Neuronal stem cell (in vitro differentiated cells): Measurements from ENCODE around the gene GJB6.

Experiments
- DNase-seq: peaks from one replicate; pipeline ENCODE4 v3.0.0-alpha.2; 2013; ENCODE audit warnings: low spot score
- H2AFZ ChIP-seq: one replicate; pipeline ENCODE4 v1.6.1; 2013; ENCODE audit warnings: mild to moderate bottlenecking, low read length, inconsistent platforms
- H2AK5ac ChIP-seq: 2 replicates; pipeline ENCODE4 v1.6.1; 2013; ENCODE audit warnings: low read depth, mild to moderate bottlenecking, inconsistent platforms, low read length, moderate library complexity, mixed read lengths
- H2BK120ac ChIP-seq: 2 replicates; pipeline ENCODE4 v1.6.1; 2013; ENCODE audit warnings: low read depth, mild to moderate bottlenecking, inconsistent platforms, low read length, moderate library complexity, mixed read lengths
- H2BK12ac ChIP-seq: one replicate; pipeline ENCODE4 v1.6.1; 2013; ENCODE audit warnings: low read length, inconsistent platforms
- H2BK15ac ChIP-seq: 2 replicates; pipeline ENCODE4 v1.6.1; 2013; ENCODE audit warnings: mild to moderate bottlenecking, low read length, inconsistent platforms, mixed read lengths
- H2BK5ac ChIP-seq: one replicate; pipeline ENCODE4 v1.6.1; 2013; ENCODE audit warnings: inconsistent platforms, mild to moderate bottlenecking, low read length, moderate library complexity
- H3K14ac ChIP-seq: one replicate; pipeline ENCODE4 v1.6.1; 2013; ENCODE audit warnings: low read length, inconsistent platforms
- H3K18ac ChIP-seq: 2 replicates; pipeline ENCODE4 v1.6.1; 2013; ENCODE audit warnings: low read length, inconsistent platforms
- H3K23ac ChIP-seq: 2 replicates; pipeline ENCODE4 v1.6.1; 2013; ENCODE audit warnings: low read depth, mild to moderate bottlenecking, mixed read lengths, low read length, inconsistent platforms; ENCODE audit not compliant: poor library complexity
- H3K27ac ChIP-seq: replicated peaks from 3 replicates; pipeline ENCODE4 v1.5.1; 2013; ENCODE audit warnings: low read length, inconsistent platforms
- H3K27me3 ChIP-seq, 3 experiments: 2 replicates each; pipeline ENCODE4 v1.6.1; 2013; ENCODE audit warnings: low read length in 3 of 3, mild to moderate bottlenecking in 2 of 3, inconsistent platforms in 1 of 3, low read depth in 1 of 3, mixed read lengths in 1 of 3, moderate library complexity in 1 of 3; ENCODE audit not compliant: control insufficient read depth in 3 of 3, insufficient read depth in 3 of 3
- H3K36me3 ChIP-seq, 2 donors: replicated peaks in 1 of 2; 2 replicates each; pipeline ENCODE4 v1.6.1; 2013; ENCODE audit warnings: low read length in 2 of 2; ENCODE audit not compliant: control insufficient read depth in 2 of 2, insufficient read depth in 2 of 2
- H3K4ac ChIP-seq: 2 replicates; pipeline ENCODE4 v1.6.1; 2013; ENCODE audit warnings: inconsistent platforms, mild to moderate bottlenecking, low read length, moderate library complexity
- H3K4me1 ChIP-seq, 2 donors: 1 replicate in 1 of 2; 2 replicates in 1 of 2; pipeline ENCODE4 v1.6.1; 2013; ENCODE audit warnings: low read length in 2 of 2, low read depth in 1 of 2; ENCODE audit not compliant: control insufficient read depth in 2 of 2, insufficient read depth in 1 of 2
- H3K4me2 ChIP-seq: one replicate; pipeline ENCODE4 v1.6.1; 2013; ENCODE audit warnings: mild to moderate bottlenecking, low read length, inconsistent platforms; ENCODE audit not compliant: insufficient read depth, poor library complexity, severe bottlenecking
- H3K4me3 ChIP-seq, 2 donors: 2 replicates each; pipeline ENCODE4 v1.5.1; 2013; ENCODE audit warnings: low read length in 2 of 2, mild to moderate bottlenecking in 2 of 2, inconsistent platforms in 1 of 2, moderate library complexity in 1 of 2
- H3K79me1 ChIP-seq: one replicate; pipeline ENCODE4 v1.6.1; 2013; ENCODE audit warnings: low read depth, mild to moderate bottlenecking, inconsistent platforms, low read length, moderate library complexity
- H3K9ac ChIP-seq: one replicate; pipeline ENCODE4 v1.6.1; 2013; ENCODE audit warnings: mild to moderate bottlenecking, low read depth, low read length, inconsistent platforms; ENCODE audit not compliant: poor library complexity
- H3K9me3 ChIP-seq, 2 donors: replicated peaks in 1 of 2; 2 replicates each; pipeline versions ENCODE3 to v1.6.1; 2013; ENCODE audit warnings: low read length in 2 of 2, mild to moderate bottlenecking in 2 of 2, inconsistent platforms in 1 of 2, low read depth in 1 of 2, mixed read lengths in 1 of 2, moderate library complexity in 1 of 2; ENCODE audit not compliant: control insufficient read depth in 2 of 2, insufficient read depth in 1 of 2
- H4K8ac ChIP-seq: one replicate; pipeline ENCODE4 v1.6.1; 2013; ENCODE audit warnings: low read depth, mild to moderate bottlenecking, inconsistent platforms, low read length, moderate library complexity
- H4K91ac ChIP-seq: one replicate; pipeline ENCODE4 v1.6.1; 2013; ENCODE audit warnings: low read length, low read depth, mild to moderate bottlenecking, inconsistent platforms; ENCODE audit not compliant: poor library complexity
- WGBS, 2 donors: extraction: QIAGEN DNeasy Blood & Tissue Kit; methylation state at CpG; one replicate each; pipeline ENCODE4 v1.1.7; 2013; ENCODE audit warnings: missing lambda C conversion rate in 2 of 2, mixed read lengths in 1 of 2; ENCODE audit not compliant: insufficient read length in 2 of 2, insufficient replicate concordance in 1 of 2; ENCODE audit errors: extremely low coverage in 2 of 2; 5-methylcytosine and 5-hydroxymethylcytosine counted together

Gene GJB6

GRCh38 chr13:20272104-20272503 lies 40.0 kb upstream of the GJB6 start:
- DNase-seq: no peak
- Histone ChIP-seq H2AFZ (no peak overlapping the region), H4K8ac (no peak overlapping the region), H2AK5ac (no peak overlapping the region), H3K27me3 (no peaks in the 10 kb centered on the region), H3K4me3 (no peak overlapping the region), H3K4ac (no peak overlapping the region), H2BK5ac (no peak overlapping the region), H3K18ac (no peak overlapping the region), H3K4me2 (no peak overlapping the region), H3K79me1 (no peaks in the 10 kb centered on the region), H3K36me3 (no peaks in the 10 kb centered on the region), H3K9ac (no peak overlapping the region), H4K91ac (no peak overlapping the region), H3K23ac (no peak overlapping the region), H2BK15ac (no peak overlapping the region), H2BK12ac (no peak overlapping the region), H3K27ac (no peak overlapping the region), H3K4me1 (no peaks in the 10 kb centered on the region), H3K14ac (no peak overlapping the region), H2BK120ac (no peak overlapping the region), H3K9me3 (no peaks in the 10 kb centered on the region)
- WGBS, 2 donors: no CpG with 5 or more reads among the region's 2 CpGs

- no peak overlapping the region for H2BK12ac ChIP-seq
- no peak overlapping the region for H3K4ac ChIP-seq
- H2BK15ac ChIP-seq: no peak overlapping the region
- no peaks in the 10 kb centered on the region for H3K36me3 ChIP-seq
- H3K9me3 ChIP-seq: no peaks in the 10 kb centered on the region
- H4K91ac ChIP-seq: no peak overlapping the region
- H3K4me3 ChIP-seq: no peak overlapping the region
- H4K8ac ChIP-seq: no peak overlapping the region
- no peak overlapping the region for H3K23ac ChIP-seq
- no CpG with 5 or more reads among the region's 4 CpGs for WGBS, 2 donors
- H3K79me1 ChIP-seq: no peaks in the 10 kb centered on the region
- no peak overlapping the region for H3K27ac ChIP-seq
- H3K9ac ChIP-seq: no peak overlapping the region
- H3K27me3 ChIP-seq: no peaks in the 10 kb centered on the region
- no peak for DNase-seq
- H2BK5ac ChIP-seq: no peak overlapping the region
- no peaks in the 10 kb centered on the region for H3K4me1 ChIP-seq
- H3K14ac ChIP-seq: no peak overlapping the region
- no peak overlapping the region for H3K4me2 ChIP-seq
- no peak overlapping the region for H2AFZ ChIP-seq
- no peak overlapping the region for H3K18ac ChIP-seq
- H2BK120ac ChIP-seq: no peak overlapping the region
- no peak overlapping the region for H2AK5ac ChIP-seq
Observed at GRCh38 chr13:20271441-20271840, 39.3 kb upstream of the GJB6 start.

- H3K14ac ChIP-seq: no peak overlapping the region
Observed at GRCh38 chr13:20270163-20270865, 38.2 kb upstream of the GJB6 start.

GRCh38 chr13:20264271-20265018 lies 32.3 kb upstream of the GJB6 start:
- H2BK12ac ChIP-seq: no peak overlapping the region
- no peak overlapping the region for H3K4me3 ChIP-seq
- no peak for DNase-seq
- H2AFZ ChIP-seq: no peak overlapping the region
- H2BK5ac ChIP-seq: no peak overlapping the region
- no peak overlapping the region for H4K8ac ChIP-seq
- H4K91ac ChIP-seq: no peak overlapping the region
- H3K18ac ChIP-seq: no peak overlapping the region
- H3K36me3 ChIP-seq: no peaks in the 10 kb centered on the region
- H3K4me2 ChIP-seq: no peak overlapping the region
- H2AK5ac ChIP-seq: no peak overlapping the region
- no peaks in the 10 kb centered on the region for H3K79me1 ChIP-seq
- H3K9ac ChIP-seq: no peak overlapping the region
- H2BK15ac ChIP-seq: no peak overlapping the region
- no peaks in the 10 kb centered on the region for H3K9me3 ChIP-seq
- H3K27ac ChIP-seq: no peak overlapping the region
- no CpG with 5 or more reads among the region's 9 CpGs for WGBS, 2 donors
- H3K27me3 ChIP-seq: no peaks in the 10 kb centered on the region
- no peaks in the 10 kb centered on the region for H3K4me1 ChIP-seq
- no peak overlapping the region for H3K14ac ChIP-seq
- H3K4ac ChIP-seq: no peak overlapping the region
- no peak overlapping the region for H2BK120ac ChIP-seq
- H3K23ac ChIP-seq: no peak overlapping the region

More at GRCh38 chr13:20270163-20270865, 38.2 kb upstream of the GJB6 start:
- no peaks in the 10 kb centered on the region for H3K79me1 ChIP-seq
- H3K27ac ChIP-seq: no peak overlapping the region
- H3K18ac ChIP-seq: no peak overlapping the region
- H2BK15ac ChIP-seq: no peak overlapping the region
- no peaks in the 10 kb centered on the region for H3K27me3 ChIP-seq
- H2BK12ac ChIP-seq: no peak overlapping the region
- no peak overlapping the region for H2AK5ac ChIP-seq
- no peak overlapping the region for H2BK120ac ChIP-seq
- H3K9ac ChIP-seq: no peak overlapping the region
- no peak overlapping the region for H4K91ac ChIP-seq
- H3K4me1 ChIP-seq: no peaks in the 10 kb centered on the region
- no CpG with 5 or more reads among the region's 9 CpGs for WGBS, 2 donors
- no peak for DNase-seq
- no peaks in the 10 kb centered on the region for H3K9me3 ChIP-seq
- no peak overlapping the region for H4K8ac ChIP-seq
- H3K4me2 ChIP-seq: no peak overlapping the region
- H2BK5ac ChIP-seq: no peak overlapping the region
- H3K4ac ChIP-seq: no peak overlapping the region
- no peak overlapping the region for H2AFZ ChIP-seq
- H3K23ac ChIP-seq: no peak overlapping the region
- no peaks in the 10 kb centered on the region for H3K36me3 ChIP-seq
- H3K4me3 ChIP-seq: no peak overlapping the region
